ENCODE measurements around the gene ADAMTS12. TPM values are rescaled to one million over a fixed set of nuclear protein-coding genes. Genes with fewer than 3 reads are reported as not detected.

ADAMTS12 gene
- total and polyA plus RNA-seq, 2 of the 8 experiments (the other 6 are each of a cell fraction or from before 2014, with no cell fraction given): 6.4 to 12.8 TPM

- TF ChIP-seq GABPA (IDR thresholded peaks at IDR 0.05; ENCODE audit: borderline replicate concordance, insufficient read depth, low read length) (no peak), CHD7 (IDR thresholded peaks at IDR 0.05; ENCODE audit: insufficient replicate concordance, low read length) (no peak), EZH2 (IDR thresholded peaks at IDR 0.05; ENCODE audit: low read depth, low read length, severe bottlenecking) (no peak), RAD21 (IDR thresholded peaks at IDR 0.05 in 1 of 2, conservative IDR thresholded peaks at IDR 0.05 in 1 of 2; ENCODE audit: low read depth in 2 of 2, low read length in 2 of 2) (no peak), SIN3A (conservative IDR thresholded peaks at IDR 0.05 in 1 of 2, IDR thresholded peaks at IDR 0.05 in 1 of 2; ENCODE audit: low read depth in 1 of 2, low read length in 2 of 2) (no peak), FOSL1 (IDR thresholded peaks at IDR 0.05; ENCODE audit: insufficient read depth, low read depth, low read length) (no peak), YY1 (IDR thresholded peaks at IDR 0.05; ENCODE audit: low read depth, low read length) (no peak), CTBP2 (IDR thresholded peaks at IDR 0.05; ENCODE audit: borderline replicate concordance, insufficient read depth, insufficient read length, low read length) (no peak)
Measured at GRCh38 chr5:33840927-33841547, 50.8 kb downstream of the ADAMTS12 start (continued).

Measured in H1 (cell line).